IMR-90 (cell line): ENCODE results near the gene HS2ST1. TPM values are rescaled to one million over a fixed set of nuclear protein-coding genes. Genes with fewer than 3 reads are reported as not detected.

Experiments
- ATAC-seq: fragments of 200-7000 bp; cut with Tn5 transposase; 2 replicates; pipeline ENCODE4 v1.9.1; 2020; ENCODE audit warnings: low read depth, mild to moderate bottlenecking, moderate library complexity
- BruUV-seq: library from RNA; stranded (reverse); fragments of 400-500 nt; replicated peaks from 2 replicates; lab custom pipeline; 2021; lab: Mats Ljungman, UMichigan
- CTCF ChIA-PET: fragments of 300-600 bp; formaldehyde crosslinking; extraction: SDS; loops from one replicate; lab custom pipeline; 2021; ENCODE audit warnings: antibody characterized with exemption; lab: Yijun Ruan, JAX
- POLR2A ChIA-PET: fragments of 300-600 bp; sonication (Branson Sonifier 250); formaldehyde crosslinking; loops from one replicate; lab custom pipeline; 2022; ENCODE audit warnings: antibody characterized with exemption; ENCODE audit not compliant: unreplicated experiment; lab: Charles Lee
- DNase-seq: peaks from one replicate; pipeline ENCODE4 v3.0.0; 2013
- H2AFZ ChIP-seq: replicated peaks from 2 replicates; pipeline ENCODE3; 2013; ENCODE audit warnings: low read length, mild to moderate bottlenecking; ENCODE audit not compliant: poor library complexity
- H2AK5ac ChIP-seq: 2 replicates; pipeline ENCODE4 v1.6.1; 2013; ENCODE audit warnings: low read depth, low read length, inconsistent platforms
- H2AK9ac ChIP-seq: replicated peaks from 2 replicates; pipeline ENCODE3; 2013; ENCODE audit warnings: mild to moderate bottlenecking, low read depth, low read length, moderate library complexity; ENCODE audit not compliant: poor library complexity
- H2BK120ac ChIP-seq: 2 replicates; pipeline ENCODE4 v1.6.1; 2013; ENCODE audit warnings: low read depth, low read length, inconsistent platforms
- H2BK15ac ChIP-seq: 3 replicates; pipeline ENCODE4 v1.6.1; 2013; ENCODE audit warnings: low read depth, low read length, inconsistent platforms
- H2BK20ac ChIP-seq: 2 replicates; pipeline ENCODE4 v1.6.1; 2013; ENCODE audit warnings: low read depth, mild to moderate bottlenecking, inconsistent platforms, low read length, moderate library complexity
- H2BK5ac ChIP-seq: 2 replicates; pipeline ENCODE4 v1.6.1; 2013; ENCODE audit warnings: mild to moderate bottlenecking, low read depth, low read length, inconsistent platforms; ENCODE audit not compliant: poor library complexity, severe bottlenecking
- H3K14ac ChIP-seq: replicated peaks from 2 replicates; pipeline ENCODE4 v1.6.1; 2013; ENCODE audit warnings: low read depth, low read length, inconsistent platforms
- H3K18ac ChIP-seq: 2 replicates; pipeline ENCODE4 v1.6.1; 2013; ENCODE audit warnings: low read depth, low read length, control low read depth
- H3K23ac ChIP-seq: 2 replicates; pipeline ENCODE4 v1.6.1; 2013; ENCODE audit warnings: low read depth, low read length, inconsistent platforms
- H3K27ac ChIP-seq: 2 replicates; pipeline ENCODE4 v1.5.1; 2013; ENCODE audit warnings: mild to moderate bottlenecking, control low read depth, low read length; ENCODE audit not compliant: insufficient read depth
- H3K27me3 ChIP-seq: 2 replicates; pipeline ENCODE4 v1.6.1; 2013; ENCODE audit warnings: low read length; ENCODE audit not compliant: control insufficient read depth, insufficient read depth
- H3K36me3 ChIP-seq: 2 replicates; pipeline ENCODE4 v1.6.1; 2013; ENCODE audit warnings: low read length, mixed read lengths; ENCODE audit not compliant: control insufficient read depth, insufficient read depth
- H3K4ac ChIP-seq: 2 replicates; pipeline ENCODE4 v1.6.1; 2013; ENCODE audit warnings: low read depth, low read length, inconsistent platforms
- H3K4me1 ChIP-seq: 2 replicates; pipeline ENCODE4 v1.6.1; 2013; ENCODE audit warnings: low read length, mixed read lengths; ENCODE audit not compliant: control insufficient read depth, insufficient read depth
- H3K4me2 ChIP-seq: 2 replicates; pipeline ENCODE4 v1.6.1; 2013; ENCODE audit warnings: low read depth, mild to moderate bottlenecking, control low read depth, low read length, moderate library complexity
- H3K4me3 ChIP-seq: 2 replicates; pipeline ENCODE4 v1.5.1; 2013; ENCODE audit warnings: low read depth, mild to moderate bottlenecking, control low read depth, low read length, moderate library complexity; ENCODE audit not compliant: insufficient read depth
- H3K56ac ChIP-seq: 2 replicates; pipeline ENCODE4 v1.6.1; 2013; ENCODE audit warnings: low read length, inconsistent platforms; ENCODE audit not compliant: insufficient read depth; ENCODE audit errors: extremely low read depth
- H3K79me1 ChIP-seq, 2 experiments: 2 replicates each; pipeline ENCODE4 v1.6.1; 2013; ENCODE audit warnings: low read length in 2 of 2, inconsistent platforms in 1 of 2, low read depth in 1 of 2
- H3K9ac ChIP-seq: 2 replicates; pipeline ENCODE4 v1.6.1; 2013; ENCODE audit warnings: low read depth, low read length, control low read depth
- H3K9me1 ChIP-seq: 2 replicates; pipeline ENCODE4 v1.6.1; 2013; ENCODE audit warnings: low read length, inconsistent platforms; ENCODE audit not compliant: insufficient read depth
- H3K9me3 ChIP-seq: 2 replicates; pipeline ENCODE4 v1.6.1; 2013; ENCODE audit warnings: low read length; ENCODE audit not compliant: control insufficient read depth, insufficient read depth
- H4K20me1 ChIP-seq: 2 replicates; pipeline ENCODE4 v1.6.1; 2013; ENCODE audit warnings: low read length, inconsistent platforms; ENCODE audit not compliant: insufficient read depth
- H4K5ac ChIP-seq: 2 replicates; pipeline ENCODE4 v1.6.1; 2013; ENCODE audit warnings: mild to moderate bottlenecking, low read depth, low read length, control low read depth
- H4K8ac ChIP-seq, 2 experiments: 2 replicates each; pipeline ENCODE4 v1.6.1; 2013; ENCODE audit warnings: low read depth in 2 of 2, low read length in 2 of 2, control low read depth in 1 of 2, inconsistent platforms in 1 of 2
- H4K91ac ChIP-seq: 2 replicates; pipeline ENCODE4 v1.6.1; 2013; ENCODE audit warnings: low read depth, low read length, inconsistent platforms; ENCODE audit not compliant: insufficient read depth
- BHLHE40 ChIP-seq: fragments of 150-350 bp; IDR thresholded peaks from 2 replicates; pipeline ENCODE4 v1.6.1; 2016; ENCODE audit warnings: mild to moderate bottlenecking, low read depth, low read length
- CEBPB ChIP-seq: IDR thresholded peaks from 2 replicates; pipeline ENCODE4 v1.6.1; 2012; ENCODE audit warnings: low read depth, low read length, improper control_type of control experiment
- CHD1 ChIP-seq: IDR thresholded peaks from 2 replicates; pipeline ENCODE4 v1.6.1; 2012; ENCODE audit warnings: low read depth, low read length, improper control_type of control experiment
- FOS ChIP-seq: fragments of 150-350 bp; IDR thresholded peaks from 2 replicates; pipeline ENCODE4 v1.6.1; 2016; ENCODE audit warnings: low read depth, low read length
- MAFK ChIP-seq: IDR thresholded peaks from 2 replicates; pipeline ENCODE4 v1.6.1; 2012; ENCODE audit warnings: low read depth, low read length, improper control_type of control experiment
- MAZ ChIP-seq: IDR thresholded peaks from 2 replicates; pipeline ENCODE4 v1.6.1; 2012; ENCODE audit warnings: low read depth, mild to moderate bottlenecking, low read length, improper control_type of control experiment, moderate library complexity, borderline replicate concordance
- MXI1 ChIP-seq: IDR thresholded peaks from 2 replicates; pipeline ENCODE4 v1.6.1; 2012; ENCODE audit warnings: low read depth, mild to moderate bottlenecking, low read length, moderate library complexity, borderline replicate concordance
- NFE2L2 ChIP-seq: fragments of 150-350 bp; IDR thresholded peaks from 2 replicates; pipeline ENCODE4 v1.6.1; 2016; ENCODE audit warnings: low read depth, mild to moderate bottlenecking, low read length
- RAD21 ChIP-seq: IDR thresholded peaks from 2 replicates; pipeline ENCODE4 v1.6.1; 2012; ENCODE audit warnings: low read length, improper control_type of control experiment
- RCOR1 ChIP-seq: IDR thresholded peaks from 2 replicates; pipeline ENCODE4 v1.6.1; 2012; ENCODE audit warnings: mild to moderate bottlenecking, low read length, improper control_type of control experiment; ENCODE audit not compliant: insufficient replicate concordance
- RFX5 ChIP-seq: IDR thresholded peaks from 2 replicates; pipeline ENCODE4 v1.8.0; 2012; ENCODE audit warnings: low read depth, mild to moderate bottlenecking, low read length, moderate library complexity
- SMC3 ChIP-seq: fragments of 150-350 bp; IDR thresholded peaks from 2 replicates; pipeline ENCODE4 v1.6.1; 2016; ENCODE audit warnings: low read depth, mild to moderate bottlenecking, antibody characterized with exemption, low read length, moderate library complexity
- WGBS, 2 experiments: methylation state at CpG; one replicate each; pipeline versions ENCODE4 v1.1.5 to v1.1.7; 2013; ENCODE audit warnings: missing lambda C conversion rate in 2 of 2; ENCODE audit not compliant: insufficient read length in 1 of 2; ENCODE audit errors: extremely low coverage in 2 of 2; 5-methylcytosine and 5-hydroxymethylcytosine counted together
- dilution Hi-C: fragments of 300-500 bp; cut with HindIII; formaldehyde crosslinking; loops from one replicate; pipeline ENCODE4 v1.14.3; 2018; ENCODE audit warnings: low sequenced_read_pairs; ENCODE audit not compliant: unreplicated experiment
- in situ Hi-C: fragments of 300-500 bp; cut with MboI; formaldehyde crosslinking; loops from 3 replicates; pipeline ENCODE4 v1.14.3; 2019; ENCODE audit warnings: low sequenced_read_pairs, inconsistent platforms, mixed read lengths
- intact Hi-C: fragments of 100-400 bp; cut with micrococcal nuclease; formaldehyde crosslinking; loops from 2 replicates; pipeline ENCODE4 v1.10.0; 2022
- polyA plus RNA-seq, 3 experiments: library from polyadenylated mRNA; depleted of rRNA; stranded (reverse); fragments of >200 nt; gene quantifications; 2 replicates each; pipeline ENCODE4 v1.2.3, GENCODE V29; 2012; ENCODE audit warnings: low replicate concordance in 1 of 3
- total RNA-seq: library from RNA; depleted of rRNA; stranded (reverse); fragments of >200 nt; gene quantifications from 2 replicates; pipeline ENCODE4 v1.2.3, GENCODE V29; 2012
- TF ChIP-seq, protein P1 (sequence below): fragments of 150-350 bp; IDR thresholded peaks from 2 replicates; pipeline ENCODE4 v1.6.1; 2017; ENCODE audit warnings: mild to moderate bottlenecking, antibody characterized with exemption, low read length, low read depth
- TF ChIP-seq, protein P2 (sequence below): fragments of 150-350 bp; IDR thresholded peaks from 2 replicates; pipeline ENCODE4 v1.6.1; 2016; ENCODE audit warnings: low read depth, mild to moderate bottlenecking, low read length, moderate library complexity, borderline replicate concordance
- TF ChIP-seq, protein P3 (sequence below): conservative IDR thresholded peaks from 2 replicates; pipeline ENCODE4 v1.5.1; 2012; ENCODE audit warnings: mild to moderate bottlenecking, low read depth, low read length, improper control_type of control experiment

The HS2ST1 gene
- total and polyA plus RNA-seq, 2 of the 4 experiments (the other 2 are of a cell fraction): 7.8 to 13.1 TPM

DNA sequence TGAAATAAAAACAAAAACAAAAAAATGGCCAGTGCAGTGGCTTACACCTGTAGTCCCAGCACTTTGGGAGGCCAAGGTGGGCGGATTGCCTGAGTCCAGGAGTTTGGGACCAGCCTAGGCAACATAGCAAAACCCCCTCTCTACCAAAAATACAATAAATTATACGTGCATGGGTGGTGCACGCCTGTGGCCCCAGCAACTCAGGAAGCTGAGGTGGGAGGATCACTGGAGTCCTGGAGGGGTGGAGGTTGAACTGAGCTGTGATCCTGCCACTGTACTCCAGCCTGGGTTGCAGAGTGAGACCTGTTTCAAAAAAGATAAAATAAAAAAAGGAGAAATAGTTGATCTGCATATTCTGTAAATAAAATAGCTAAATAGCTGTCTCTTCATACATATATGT, 41.2 kb downstream of the HS2ST1 start:
- no peak overlapping the region for H2BK15ac ChIP-seq
- H3K9ac ChIP-seq: no peak overlapping the region
- no peak overlapping the region for H3K23ac ChIP-seq
- H4K5ac ChIP-seq: no peak overlapping the region
- no peak overlapping the region for H2BK120ac ChIP-seq
- POLR2A ChIA-PET: no interaction called here
- no peak overlapping the region for H4K91ac ChIP-seq
- H3K79me1 ChIP-seq: peaks cover 9 to 14% of the 10 kb centered on the region in 2 experiments; a peak in 3 of 4 replicates
- H4K20me1 ChIP-seq: no peaks in the 10 kb centered on the region
- H3K9me1 ChIP-seq: no peaks in the 10 kb centered on the region; the same call in 1 of the 2 replicates
- CTCF ChIA-PET: no interaction called here
- H3K4me3 ChIP-seq: no peak overlapping the region
- H2BK20ac ChIP-seq: no peak overlapping the region
- intact Hi-C loops: no loop called here
- no peaks in the 10 kb centered on the region for H3K27me3 ChIP-seq
- no peaks in the 10 kb centered on the region for H3K36me3 ChIP-seq
- in situ Hi-C loops: loop anchor here (10.0 to 25.0 kb wide), 2 partner anchors 121 to 568 kb away; partner anchors contain the start of gene ODF2L
- TF ChIP-seq MXI1: no peak
- no peak for TF ChIP-seq RCOR1
- TF ChIP-seq, protein P1, sequence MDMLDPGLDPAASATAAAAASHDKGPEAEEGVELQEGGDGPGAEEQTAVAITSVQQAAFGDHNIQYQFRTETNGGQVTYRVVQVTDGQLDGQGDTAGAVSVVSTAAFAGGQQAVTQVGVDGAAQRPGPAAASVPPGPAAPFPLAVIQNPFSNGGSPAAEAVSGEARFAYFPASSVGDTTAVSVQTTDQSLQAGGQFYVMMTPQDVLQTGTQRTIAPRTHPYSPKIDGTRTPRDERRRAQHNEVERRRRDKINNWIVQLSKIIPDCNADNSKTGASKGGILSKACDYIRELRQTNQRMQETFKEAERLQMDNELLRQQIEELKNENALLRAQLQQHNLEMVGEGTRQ: no peak
- no peak for TF ChIP-seq MAZ
- TF ChIP-seq, protein P2, sequence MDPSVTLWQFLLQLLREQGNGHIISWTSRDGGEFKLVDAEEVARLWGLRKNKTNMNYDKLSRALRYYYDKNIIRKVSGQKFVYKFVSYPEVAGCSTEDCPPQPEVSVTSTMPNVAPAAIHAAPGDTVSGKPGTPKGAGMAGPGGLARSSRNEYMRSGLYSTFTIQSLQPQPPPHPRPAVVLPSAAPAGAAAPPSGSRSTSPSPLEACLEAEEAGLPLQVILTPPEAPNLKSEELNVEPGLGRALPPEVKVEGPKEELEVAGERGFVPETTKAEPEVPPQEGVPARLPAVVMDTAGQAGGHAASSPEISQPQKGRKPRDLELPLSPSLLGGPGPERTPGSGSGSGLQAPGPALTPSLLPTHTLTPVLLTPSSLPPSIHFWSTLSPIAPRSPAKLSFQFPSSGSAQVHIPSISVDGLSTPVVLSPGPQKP: no peak
- TF ChIP-seq NFE2L2: no peak
- TF ChIP-seq CEBPB: no peak
- TF ChIP-seq, protein P3, sequence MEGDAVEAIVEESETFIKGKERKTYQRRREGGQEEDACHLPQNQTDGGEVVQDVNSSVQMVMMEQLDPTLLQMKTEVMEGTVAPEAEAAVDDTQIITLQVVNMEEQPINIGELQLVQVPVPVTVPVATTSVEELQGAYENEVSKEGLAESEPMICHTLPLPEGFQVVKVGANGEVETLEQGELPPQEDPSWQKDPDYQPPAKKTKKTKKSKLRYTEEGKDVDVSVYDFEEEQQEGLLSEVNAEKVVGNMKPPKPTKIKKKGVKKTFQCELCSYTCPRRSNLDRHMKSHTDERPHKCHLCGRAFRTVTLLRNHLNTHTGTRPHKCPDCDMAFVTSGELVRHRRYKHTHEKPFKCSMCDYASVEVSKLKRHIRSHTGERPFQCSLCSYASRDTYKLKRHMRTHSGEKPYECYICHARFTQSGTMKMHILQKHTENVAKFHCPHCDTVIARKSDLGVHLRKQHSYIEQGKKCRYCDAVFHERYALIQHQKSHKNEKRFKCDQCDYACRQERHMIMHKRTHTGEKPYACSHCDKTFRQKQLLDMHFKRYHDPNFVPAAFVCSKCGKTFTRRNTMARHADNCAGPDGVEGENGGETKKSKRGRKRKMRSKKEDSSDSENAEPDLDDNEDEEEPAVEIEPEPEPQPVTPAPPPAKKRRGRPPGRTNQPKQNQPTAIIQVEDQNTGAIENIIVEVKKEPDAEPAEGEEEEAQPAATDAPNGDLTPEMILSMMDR: no peak
- no peak for TF ChIP-seq SMC3
- TF ChIP-seq BHLHE40: no peak
- no peak for TF ChIP-seq MAFK
- no peak for TF ChIP-seq RAD21
- TF ChIP-seq CHD1: no peak
- no peak for TF ChIP-seq FOS
- TF ChIP-seq RFX5: no peak
- no peak overlapping the region for H3K4ac ChIP-seq
- H3K9me3 ChIP-seq: no peaks in the 10 kb centered on the region
- no peak overlapping the region for H2AFZ ChIP-seq
- no TSS peak for BruUV-seq
- 0 out of 2 replicates have a peak, but pooled peaks cover 2% of the 10 kb centered on the region for H3K4me1 ChIP-seq
- ATAC-seq (no peak), DNase-seq (no peak)
- no peak overlapping the region for H2BK5ac ChIP-seq
- H2AK5ac ChIP-seq: no peak overlapping the region
- H3K14ac ChIP-seq: no peak overlapping the region
- H3K4me2 ChIP-seq: no peak overlapping the region
- H3K56ac ChIP-seq: no peak overlapping the region
- no peak overlapping the region for H3K18ac ChIP-seq
- WGBS, 2 experiments: no CpG with 5 or more reads among the region's 3 CpGs
- H2AK9ac ChIP-seq: no peak overlapping the region
- H4K8ac ChIP-seq: no peak overlapping the region
- dilution Hi-C loops: no loop called here
- H3K27ac ChIP-seq: no peak overlapping the region
